H54 (cell line): ENCODE measurements around the gene ROCK2.

Experiments
- DNase-seq: peaks from one replicate; pipeline ENCODE4 v3.0.0; 2011; ENCODE audit warnings: low spot score, mixed read lengths; ENCODE audit not compliant: insufficient read length
- FAIRE-seq: peaks from 3 replicates; lab custom pipeline; 2011; peaks lifted over from hg19 to GRCh38; lab: Jason Lieb, UNC
- POLR2A ChIP-seq: IDR thresholded peaks from 2 replicates; pipeline ENCODE4 v1.6.1; 2011; ENCODE audit warnings: low read depth, mild to moderate bottlenecking, low read length

Gene ROCK2

GRCh38 chr2:11146076-11146475 lies 198.4 kb downstream of the ROCK2 start:
- DNase-seq (no peak), FAIRE-seq (no peak)
- TF ChIP-seq POLR2A = no peak

GRCh38 chr2:11145350-11145749 lies 199.1 kb downstream of the ROCK2 start:
- DNase-seq (no peak), FAIRE-seq (no peak)
- TF ChIP-seq POLR2A = no peak

DNA sequence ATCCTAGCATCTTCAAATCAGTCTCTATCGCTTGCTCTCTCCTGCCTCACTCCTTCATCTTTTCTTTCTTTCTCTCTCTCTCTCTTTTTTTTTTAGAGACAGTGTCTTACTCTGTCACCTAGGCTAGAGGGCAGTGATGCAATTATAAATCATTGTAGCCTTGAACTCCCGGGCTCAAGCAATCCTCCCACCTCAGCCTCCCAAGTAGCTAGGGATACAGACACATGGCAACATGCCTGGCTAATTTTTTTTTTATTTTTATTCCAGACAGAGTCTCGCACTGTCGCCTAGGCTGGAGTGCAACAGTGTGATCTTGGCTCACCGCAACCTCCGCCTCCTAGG lies 199.7 kb downstream of the ROCK2 start:
- DNase-seq (no peak), FAIRE-seq (no peak)
- TF ChIP-seq POLR2A = no peak

- FAIRE-seq (no peak), DNase-seq (no peak)
- TF ChIP-seq POLR2A = no peak
Observed at GRCh38 chr2:11144077-11144737, 200.2 kb downstream of the ROCK2 start.

DNA sequence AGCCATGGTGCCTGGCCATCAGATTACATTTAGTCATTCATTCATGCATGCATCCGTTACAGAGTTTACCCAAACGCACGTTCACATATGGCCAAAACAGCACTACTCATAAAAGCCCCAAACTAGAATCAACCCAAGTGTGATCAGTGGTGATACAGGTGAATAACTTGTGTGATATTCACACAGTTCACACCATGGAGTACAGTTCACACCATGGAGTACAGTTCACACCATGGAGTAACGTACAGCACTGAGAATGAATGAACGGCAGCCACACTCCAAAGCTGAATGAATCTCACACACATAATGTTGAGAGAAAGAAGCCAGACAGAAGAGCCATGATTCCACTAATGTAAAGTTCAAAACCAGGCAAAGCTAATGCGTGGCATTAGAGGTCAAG lies 201.4 kb downstream of the ROCK2 start:
- no peak for TF ChIP-seq POLR2A
- no peak for FAIRE-seq
- DNase-seq = no peak

GRCh38 chr2:11142330-11142729 lies 202.1 kb downstream of the ROCK2 start:
- no peak for FAIRE-seq
- TF ChIP-seq POLR2A = no peak

DNA sequence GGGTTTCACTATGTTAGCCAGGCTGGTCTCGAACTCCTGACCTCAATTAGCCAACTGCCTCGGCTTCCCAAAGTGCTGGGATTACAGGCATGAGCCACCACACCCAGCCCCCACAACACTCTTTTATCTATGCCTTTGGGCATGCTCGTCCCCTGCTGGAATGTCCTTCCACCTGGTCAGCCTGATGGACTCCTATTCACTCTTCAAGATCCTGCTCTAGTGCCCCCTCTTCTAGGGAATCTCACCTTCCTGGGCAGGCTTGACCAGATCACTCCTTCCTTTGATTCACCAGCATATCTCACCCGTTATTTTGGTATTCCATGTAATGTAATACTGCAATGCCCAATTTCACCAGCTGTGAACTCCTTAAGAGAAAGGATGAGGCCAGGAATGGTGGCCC lies 203.1 kb downstream of the ROCK2 start:
- no peak for FAIRE-seq
- no peak for DNase-seq
- TF ChIP-seq POLR2A = no peak

More at GRCh38 chr2:11142330-11142729, 202.1 kb downstream of the ROCK2 start:
- DNase-seq = no peak

DNA sequence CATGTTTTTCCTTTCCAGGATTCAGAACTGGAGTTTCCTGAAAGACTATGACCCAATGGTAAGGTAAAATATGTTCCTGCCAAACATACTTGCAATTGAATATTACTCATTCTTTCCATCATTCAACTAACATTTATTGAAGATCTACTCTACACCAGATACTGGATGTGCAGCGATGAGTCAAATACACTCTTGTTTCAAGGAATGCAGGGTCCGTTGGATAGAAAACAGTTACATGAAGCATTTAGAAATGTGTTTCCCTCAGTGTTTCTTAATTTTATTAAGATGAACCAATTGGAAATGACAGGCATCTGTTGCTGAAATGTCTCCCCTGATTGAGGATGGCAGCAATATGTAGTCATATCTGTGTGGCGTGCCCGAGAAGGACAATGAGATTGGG lies 203.9 kb downstream of the ROCK2 start:
- FAIRE-seq = no peak
- DNase-seq = no peak
- no peak for TF ChIP-seq POLR2A

DNA sequence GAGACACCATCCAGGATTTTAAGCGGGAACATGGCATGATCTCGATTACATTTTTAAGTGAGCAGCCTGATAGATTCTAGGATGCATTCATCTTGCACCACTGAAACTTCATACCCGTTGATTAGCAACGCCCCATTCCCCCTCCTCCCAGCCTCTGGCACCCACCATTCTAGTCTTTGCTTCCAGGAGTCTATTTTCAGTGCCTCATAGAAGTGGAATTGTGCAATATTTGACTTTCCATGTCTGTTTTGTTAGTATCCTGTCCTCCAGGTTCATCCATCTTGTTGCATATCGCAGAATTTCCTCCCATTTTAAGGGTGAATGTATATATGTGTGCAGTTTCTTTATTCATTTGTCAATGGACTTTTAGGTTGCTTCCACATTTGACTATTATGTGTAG lies 210.1 kb downstream of the ROCK2 start:
- FAIRE-seq = no peak
- DNase-seq = no peak
- no peak for TF ChIP-seq POLR2A

- FAIRE-seq (no peak), DNase-seq (no peak)
- TF ChIP-seq POLR2A = no peak
Observed at GRCh38 chr2:11133936-11134320, 210.5 kb downstream of the ROCK2 start.

GRCh38 chr2:11133238-11133935 lies 211.0 kb downstream of the ROCK2 start:
- DNase-seq (no peak), FAIRE-seq (no peak)
- TF ChIP-seq POLR2A = no peak

DNA sequence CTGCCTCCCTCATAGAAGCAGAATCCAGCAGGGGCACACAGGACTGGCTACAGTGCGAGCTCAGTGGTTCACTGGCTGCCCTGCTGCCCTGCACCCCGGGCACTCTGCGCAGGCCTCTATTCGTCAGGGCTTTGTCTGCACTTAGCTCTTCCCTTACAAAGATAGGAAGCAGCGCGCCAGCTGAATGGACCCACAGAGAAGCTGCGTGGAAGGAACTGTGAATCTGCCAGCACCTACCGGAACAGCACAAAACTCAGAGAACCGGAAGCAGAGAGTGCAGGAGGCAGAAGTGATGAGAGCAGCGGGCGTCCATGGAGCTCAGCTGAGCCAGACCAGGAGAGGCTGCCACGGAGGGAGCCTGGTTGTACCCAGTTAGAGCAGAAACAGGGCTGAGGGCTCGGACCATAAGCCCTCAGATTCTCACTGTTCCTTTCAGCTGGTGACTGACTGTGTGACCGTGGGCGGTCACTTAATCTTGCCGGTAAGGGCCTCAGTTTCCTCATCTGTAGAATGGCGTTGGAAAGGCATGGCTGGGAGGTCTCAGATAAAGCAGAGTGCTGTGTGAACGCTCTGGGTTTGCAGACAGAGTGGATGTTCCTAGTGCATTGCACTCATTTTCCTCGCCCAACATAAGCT lies 212.3 kb downstream of the ROCK2 start:
- DNase-seq (no peak), FAIRE-seq (no peak)
- no peak for TF ChIP-seq POLR2A

GRCh38 chr2:11131166-11131920 lies 213.1 kb downstream of the ROCK2 start:
- FAIRE-seq = no peak
- DNase-seq = no peak

More at GRCh38 chr2:11131166-11131920, 213.1 kb downstream of the ROCK2 start:
- no peak for TF ChIP-seq POLR2A
